Neural cell (in vitro differentiated cells): Measurements from ENCODE around the gene PRPF38B. TPM values are rescaled to one million over a fixed set of nuclear protein-coding genes. Genes with fewer than 3 reads are reported as not detected.

Experiments used
- H2AFZ ChIP-seq: fragments of 200-600, 300-800 bp; sonication (generic), shearing (Covaris generic); 2 replicates; pipeline ENCODE4 v1.6.0; 2014; ENCODE audit warnings: low read depth, mild to moderate bottlenecking, antibody characterized with exemption, low read length, moderate library complexity
- H3F3A ChIP-seq: fragments of 200-600 bp; shearing (Covaris generic); 2 replicates; pipeline ENCODE4 v1.6.1; 2016; ENCODE audit warnings: mild to moderate bottlenecking, moderate library complexity, mixed read lengths, antibody characterized with exemption, low read length; ENCODE audit not compliant: insufficient read depth, poor library complexity, severe bottlenecking
- H3K27ac ChIP-seq: fragments of 200-600, 300-800 bp; sonication (generic), shearing (Covaris generic); 2 replicates; pipeline ENCODE4 v1.5.1; 2014; ENCODE audit warnings: mild to moderate bottlenecking, low read length, moderate library complexity
- H3K27me3 ChIP-seq: fragments of 300-800, 200-600 bp; sonication (generic), shearing (Covaris generic); 2 replicates; pipeline ENCODE4 v1.6.0; 2014; ENCODE audit warnings: mild to moderate bottlenecking, low read depth, low read length, moderate library complexity; ENCODE audit not compliant: insufficient read depth
- H3K36me3 ChIP-seq: fragments of 300-800, 200-600 bp; sonication (generic), shearing (Covaris generic); 2 replicates; pipeline ENCODE4 v1.5.1; 2014; ENCODE audit warnings: mild to moderate bottlenecking, antibody characterized with exemption, low read length, moderate library complexity; ENCODE audit not compliant: insufficient read depth
- H3K4me2 ChIP-seq: fragments of 300-800, 200-600 bp; sonication (generic), shearing (Covaris generic); 2 replicates; pipeline ENCODE4 v1.6.0; 2014; ENCODE audit warnings: mild to moderate bottlenecking, low read length
- H3K4me3 ChIP-seq: fragments of 300-800, 200-600 bp; sonication (generic), shearing (Covaris generic); 2 replicates; pipeline ENCODE4 v1.5.1; 2014; ENCODE audit warnings: mild to moderate bottlenecking, low read length, moderate library complexity
- H3K79me2 ChIP-seq: fragments of 200-600 bp; shearing (Covaris generic); replicated peaks from 2 replicates; pipeline ENCODE4 v1.6.0; 2014; ENCODE audit warnings: mild to moderate bottlenecking, low read length, moderate library complexity; ENCODE audit not compliant: insufficient read depth
- H3K9ac ChIP-seq: fragments of 300-800, 200-600 bp; sonication (generic), shearing (Covaris generic); 2 replicates; pipeline ENCODE4 v1.6.1; 2016; ENCODE audit warnings: mild to moderate bottlenecking, low read length, mixed read lengths
- H3K9me2 ChIP-seq: fragments of 200-600 bp; shearing (Covaris generic); 2 replicates; pipeline ENCODE4 v1.6.1; 2016; ENCODE audit warnings: mild to moderate bottlenecking, low read length, mixed read lengths; ENCODE audit not compliant: insufficient read depth
- H3K9me3 ChIP-seq: fragments of 200-600, 300-800 bp; sonication (generic), shearing (Covaris generic); 2 replicates; pipeline ENCODE4 v1.6.1; 2016; ENCODE audit warnings: mild to moderate bottlenecking, mixed run types, low read length, moderate library complexity, mixed read lengths
- H4K20me1 ChIP-seq: fragments of 200-600 bp; shearing (Covaris generic); 2 replicates; pipeline ENCODE4 v1.6.1; 2016; ENCODE audit warnings: mild to moderate bottlenecking, mixed run types; ENCODE audit not compliant: insufficient read depth
- EP300 ChIP-seq: fragments of 450-650 bp; conservative IDR thresholded peaks from 2 replicates; pipeline ENCODE4 v1.6.1; 2014; ENCODE audit warnings: antibody characterized with exemption, mild to moderate bottlenecking, moderate library complexity; ENCODE audit not compliant: poor library complexity, severe bottlenecking
- EZH2 ChIP-seq: fragments of 200-600, 300-800 bp; shearing (Covaris generic), sonication (generic); IDR thresholded peaks from 2 replicates; pipeline ENCODE4 v1.6.1; 2014; ENCODE audit warnings: antibody characterized with exemption, low read length, borderline replicate concordance, mild to moderate bottlenecking; ENCODE audit not compliant: insufficient read depth, poor library complexity, severe bottlenecking
- MXI1 ChIP-seq: fragments of 450-650 bp; conservative IDR thresholded peaks from 2 replicates; pipeline ENCODE4 v1.6.1; 2014; ENCODE audit warnings: antibody characterized with exemption, mild to moderate bottlenecking; ENCODE audit not compliant: poor library complexity, severe bottlenecking
- POLR2AphosphoS5 ChIP-seq: IDR thresholded peaks from 2 replicates; pipeline ENCODE4 v1.6.1; 2012
- RAD21 ChIP-seq: fragments of 450-650 bp; conservative IDR thresholded peaks from 2 replicates; pipeline ENCODE4 v1.6.1; 2014; ENCODE audit warnings: antibody characterized with exemption, mild to moderate bottlenecking, moderate library complexity
- SMC3 ChIP-seq: fragments of 450-650 bp; conservative IDR thresholded peaks from 2 replicates; pipeline ENCODE4 v1.6.1; 2014; ENCODE audit warnings: antibody characterized with exemption, mild to moderate bottlenecking, moderate library complexity; ENCODE audit not compliant: poor library complexity
- TAF1 ChIP-seq: IDR thresholded peaks from 2 replicates; pipeline ENCODE4 v1.6.1; 2012; ENCODE audit warnings: low read depth
- polyA plus RNA-seq: library from polyadenylated mRNA; depleted of rRNA; stranded (reverse); fragments of >200 nt; gene quantifications from 2 replicates; pipeline ENCODE4 v1.2.3, GENCODE V29; 2014
- TF ChIP-seq, protein P1 (sequence below): fragments of 450-650 bp; IDR thresholded peaks from 2 replicates; pipeline ENCODE4 v1.5.1; 2014; ENCODE audit warnings: antibody characterized with exemption, mild to moderate bottlenecking, moderate library complexity; ENCODE audit not compliant: poor library complexity, severe bottlenecking
- TF ChIP-seq, protein P2 (sequence below): IDR thresholded peaks from 2 replicates; pipeline ENCODE4 v1.6.1; 2012; ENCODE audit warnings: borderline replicate concordance

PRPF38B gene
- polyA plus RNA-seq, 1 donor from 2014 or later: 31.9 TPM

DNA sequence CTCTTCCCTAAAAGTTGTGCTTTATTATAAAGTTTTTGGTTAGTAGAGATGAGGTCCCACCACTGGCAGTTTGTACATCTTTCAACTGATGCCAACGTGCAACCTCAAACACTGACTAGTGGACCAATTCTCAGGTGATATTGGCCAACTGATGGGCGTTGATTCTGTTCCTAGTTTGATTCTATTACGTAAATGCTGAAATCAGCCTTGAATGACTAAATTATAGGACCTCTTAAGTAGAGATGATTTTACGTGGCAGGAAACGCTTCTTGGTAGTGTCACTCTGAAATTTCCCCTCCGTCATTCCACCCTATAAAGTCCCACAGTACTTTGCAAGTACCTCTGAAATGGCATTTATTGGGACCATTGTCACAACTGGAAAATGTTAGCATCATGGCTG is 11.8 kb downstream of the PRPF38B start:
- Histone ChIP-seq H4K20me1 (no peaks in the 10 kb centered on the region), H3K9me2 (no peaks in the 10 kb centered on the region), H3K79me2 (no peaks in the 10 kb centered on the region), H3K4me3 (no peak overlapping the region), H3K4me2 (no peak overlapping the region), H3K36me3 (peaks cover 13% of the 10 kb centered on the region), H3K9ac (no peak overlapping the region), H3K9me3 (no peaks in the 10 kb centered on the region), H3K27me3 (no peaks in the 10 kb centered on the region), H3F3A (no peaks in the 10 kb centered on the region), H3K27ac (no peak overlapping the region), H2AFZ (no peak overlapping the region)
- no peak for TF ChIP-seq RAD21
- TF ChIP-seq SMC3: no peak
- no peak for TF ChIP-seq EZH2
- TF ChIP-seq, protein P1, sequence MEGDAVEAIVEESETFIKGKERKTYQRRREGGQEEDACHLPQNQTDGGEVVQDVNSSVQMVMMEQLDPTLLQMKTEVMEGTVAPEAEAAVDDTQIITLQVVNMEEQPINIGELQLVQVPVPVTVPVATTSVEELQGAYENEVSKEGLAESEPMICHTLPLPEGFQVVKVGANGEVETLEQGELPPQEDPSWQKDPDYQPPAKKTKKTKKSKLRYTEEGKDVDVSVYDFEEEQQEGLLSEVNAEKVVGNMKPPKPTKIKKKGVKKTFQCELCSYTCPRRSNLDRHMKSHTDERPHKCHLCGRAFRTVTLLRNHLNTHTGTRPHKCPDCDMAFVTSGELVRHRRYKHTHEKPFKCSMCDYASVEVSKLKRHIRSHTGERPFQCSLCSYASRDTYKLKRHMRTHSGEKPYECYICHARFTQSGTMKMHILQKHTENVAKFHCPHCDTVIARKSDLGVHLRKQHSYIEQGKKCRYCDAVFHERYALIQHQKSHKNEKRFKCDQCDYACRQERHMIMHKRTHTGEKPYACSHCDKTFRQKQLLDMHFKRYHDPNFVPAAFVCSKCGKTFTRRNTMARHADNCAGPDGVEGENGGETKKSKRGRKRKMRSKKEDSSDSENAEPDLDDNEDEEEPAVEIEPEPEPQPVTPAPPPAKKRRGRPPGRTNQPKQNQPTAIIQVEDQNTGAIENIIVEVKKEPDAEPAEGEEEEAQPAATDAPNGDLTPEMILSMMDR: no peak
- no peak for TF ChIP-seq TAF1
- TF ChIP-seq, protein P2, sequence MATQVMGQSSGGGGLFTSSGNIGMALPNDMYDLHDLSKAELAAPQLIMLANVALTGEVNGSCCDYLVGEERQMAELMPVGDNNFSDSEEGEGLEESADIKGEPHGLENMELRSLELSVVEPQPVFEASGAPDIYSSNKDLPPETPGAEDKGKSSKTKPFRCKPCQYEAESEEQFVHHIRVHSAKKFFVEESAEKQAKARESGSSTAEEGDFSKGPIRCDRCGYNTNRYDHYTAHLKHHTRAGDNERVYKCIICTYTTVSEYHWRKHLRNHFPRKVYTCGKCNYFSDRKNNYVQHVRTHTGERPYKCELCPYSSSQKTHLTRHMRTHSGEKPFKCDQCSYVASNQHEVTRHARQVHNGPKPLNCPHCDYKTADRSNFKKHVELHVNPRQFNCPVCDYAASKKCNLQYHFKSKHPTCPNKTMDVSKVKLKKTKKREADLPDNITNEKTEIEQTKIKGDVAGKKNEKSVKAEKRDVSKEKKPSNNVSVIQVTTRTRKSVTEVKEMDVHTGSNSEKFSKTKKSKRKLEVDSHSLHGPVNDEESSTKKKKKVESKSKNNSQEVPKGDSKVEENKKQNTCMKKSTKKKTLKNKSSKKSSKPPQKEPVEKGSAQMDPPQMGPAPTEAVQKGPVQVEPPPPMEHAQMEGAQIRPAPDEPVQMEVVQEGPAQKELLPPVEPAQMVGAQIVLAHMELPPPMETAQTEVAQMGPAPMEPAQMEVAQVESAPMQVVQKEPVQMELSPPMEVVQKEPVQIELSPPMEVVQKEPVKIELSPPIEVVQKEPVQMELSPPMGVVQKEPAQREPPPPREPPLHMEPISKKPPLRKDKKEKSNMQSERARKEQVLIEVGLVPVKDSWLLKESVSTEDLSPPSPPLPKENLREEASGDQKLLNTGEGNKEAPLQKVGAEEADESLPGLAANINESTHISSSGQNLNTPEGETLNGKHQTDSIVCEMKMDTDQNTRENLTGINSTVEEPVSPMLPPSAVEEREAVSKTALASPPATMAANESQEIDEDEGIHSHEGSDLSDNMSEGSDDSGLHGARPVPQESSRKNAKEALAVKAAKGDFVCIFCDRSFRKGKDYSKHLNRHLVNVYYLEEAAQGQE: no peak
- no peak for TF ChIP-seq EP300
- TF ChIP-seq POLR2AphosphoS5: no peak
- TF ChIP-seq MXI1: no peak

DNA sequence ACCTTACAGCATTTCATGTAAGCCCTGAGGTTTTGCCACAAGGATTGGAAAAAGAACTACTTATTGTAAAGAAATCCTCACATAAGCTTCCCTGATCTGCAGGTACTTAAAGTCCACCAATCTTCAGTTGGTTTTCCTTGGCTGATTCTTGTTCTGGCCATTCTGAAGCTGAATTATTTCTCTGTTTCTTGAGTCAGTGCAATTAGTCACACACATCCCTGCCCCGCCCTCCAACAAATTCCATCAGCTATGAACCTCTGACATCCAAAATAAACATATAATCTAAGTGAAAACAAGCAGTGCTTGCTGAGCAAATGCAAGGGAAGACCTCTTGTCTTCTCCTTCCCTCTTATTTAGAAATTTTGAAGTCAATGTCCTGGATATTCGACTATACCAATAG is 12.4 kb downstream of the PRPF38B start:
- Histone ChIP-seq H4K20me1 (no peaks in the 10 kb centered on the region), H3K9me2 (no peaks in the 10 kb centered on the region), H3K9me3 (no peaks in the 10 kb centered on the region), H3K9ac (no peak overlapping the region), H3K27ac (no peak overlapping the region), H3K36me3 (peaks cover 7% of the 10 kb centered on the region), H3K4me2 (no peak overlapping the region), H3K79me2 (no peaks in the 10 kb centered on the region), H3K27me3 (no peaks in the 10 kb centered on the region), H3K4me3 (no peak overlapping the region), H3F3A (no peaks in the 10 kb centered on the region), H2AFZ (no peak overlapping the region)
- TF ChIP-seq TAF1: no peak
- TF ChIP-seq, protein P1: no peak
